ENCODE results near the gene CNNM2.

GRCh38 chr10:103038570-103038969 is 120.5 kb downstream of the CNNM2 start:
- TF ChIP-seq EZH2 (IDR thresholded peaks at IDR 0.05; ENCODE audit: borderline replicate concordance, insufficient read depth, low read depth, low read length, poor library complexity, severe bottlenecking) = no peak
- no peak for TF ChIP-seq CTCF (IDR thresholded peaks at IDR 0.05)
